ENCODE measurements around the gene SALL3. TPM values are rescaled to one million over a fixed set of nuclear protein-coding genes. Genes with fewer than 3 reads are reported as not detected.
"Not testable (repeated sequence)": the region's sequence is repeated elsewhere in the genome, so short reads cannot be mapped to it uniquely, and the experiment has no call there.

Gene SALL3
- total RNA-seq, 1 donor from 2014 or later, result 7.7 TPM

- FAIRE-seq, result no peak
- Histone ChIP-seq H3K4me1 (ENCODE audit: insufficient read depth, low read length) (no peaks in the 10 kb centered on the region), H3K79me2 (ENCODE audit: insufficient read depth, low read length) (no peaks in the 10 kb centered on the region), H4K20me1 (ENCODE audit: insufficient read depth, low read length) (no peaks in the 10 kb centered on the region), H2AFZ (ENCODE audit: low read depth, low read length) (no peak overlapping the region), H3K9me3 (ENCODE audit: insufficient read depth, low read depth, low read length) (no peaks in the 10 kb centered on the region), H3K9ac (ENCODE audit: low read length) (no peak overlapping the region), H3K36me3 (ENCODE audit: insufficient read depth, low read length) (no peaks in the 10 kb centered on the region), H3K4me3 (ENCODE audit: insufficient read depth, low read depth, low read length) (no peak overlapping the region), H3K27ac (ENCODE audit: low read depth, low read length) (no peak overlapping the region), H3K27me3 (ENCODE audit: insufficient read depth, low read length) (no peaks in the 10 kb centered on the region), H3K4me2 (ENCODE audit: low read length) (no peak overlapping the region)
- no peak overlapping the region for H3K4me3 Mint-ChIP-seq (ENCODE audit: unreplicated experiment)
- H3K27me3 Mint-ChIP-seq (ENCODE audit: low read depth, unreplicated experiment), result no peaks in the 10 kb centered on the region
- peaks cover 1% of the 10 kb centered on the region for H3K4me1 Mint-ChIP-seq (ENCODE audit: low read depth, unreplicated experiment)
- H3K36me3 Mint-ChIP-seq (ENCODE audit: low read depth, unreplicated experiment), result no peaks in the 10 kb centered on the region
- H3K27ac Mint-ChIP-seq (ENCODE audit: unreplicated experiment), result no peak overlapping the region
- DNase-seq (ENCODE audit: low read depth), result no peak
- TF ChIP-seq CTCF (IDR thresholded peaks at IDR 0.05; ENCODE audit: insufficient read depth, low read depth, low read length), result no peak
- TF ChIP-seq EZH2 (IDR thresholded peaks at IDR 0.05; ENCODE audit: insufficient read depth, low read length), result no peak
- peaks cover 17% of the 10 kb centered on the region for H3K9me3 Mint-ChIP-seq (ENCODE audit: unreplicated experiment)
Measured at GRCh38 chr18:78937166-78937565, 42.5 kb upstream of the SALL3 start.

GRCh38 chr18:78939105-78939504 is 40.5 kb upstream of the SALL3 start:
- DNase-seq (ENCODE audit: low read depth) (peak; percentile 3), FAIRE-seq (no peak)
- Histone ChIP-seq H3K9me3 (ENCODE audit: insufficient read depth, low read depth, low read length) (no peaks in the 10 kb centered on the region), H4K20me1 (ENCODE audit: insufficient read depth, low read length) (no peaks in the 10 kb centered on the region), H3K4me3 (ENCODE audit: insufficient read depth, low read depth, low read length) (no peak overlapping the region), H3K4me1 (ENCODE audit: insufficient read depth, low read length) (no peaks in the 10 kb centered on the region), H3K4me2 (ENCODE audit: low read length) (no peak overlapping the region), H3K9ac (ENCODE audit: low read length) (no peak overlapping the region), H3K27me3 (ENCODE audit: insufficient read depth, low read length) (no peaks in the 10 kb centered on the region), H3K27ac (ENCODE audit: low read depth, low read length) (no peak overlapping the region), H3K36me3 (ENCODE audit: insufficient read depth, low read length) (no peaks in the 10 kb centered on the region), H2AFZ (ENCODE audit: low read depth, low read length) (no peak overlapping the region), H3K79me2 (ENCODE audit: insufficient read depth, low read length) (no peaks in the 10 kb centered on the region)
- no peaks in the 10 kb centered on the region for H3K36me3 Mint-ChIP-seq (ENCODE audit: low read depth, unreplicated experiment)
- no peaks in the 10 kb centered on the region for H3K27me3 Mint-ChIP-seq (ENCODE audit: low read depth, unreplicated experiment)
- H3K4me1 Mint-ChIP-seq (ENCODE audit: low read depth, unreplicated experiment), result peaks cover 1% of the 10 kb centered on the region
- H3K27ac Mint-ChIP-seq (ENCODE audit: unreplicated experiment), result no peak overlapping the region
- H3K9me3 Mint-ChIP-seq (ENCODE audit: unreplicated experiment), result peaks cover 15% of the 10 kb centered on the region
- H3K4me3 Mint-ChIP-seq (ENCODE audit: unreplicated experiment), result no peak overlapping the region
- TF ChIP-seq CTCF (IDR thresholded peaks at IDR 0.05; ENCODE audit: insufficient read depth, low read depth, low read length), result no peak
- TF ChIP-seq EZH2 (IDR thresholded peaks at IDR 0.05; ENCODE audit: insufficient read depth, low read length), result no peak

- Histone ChIP-seq H3K79me2 (ENCODE audit: insufficient read depth, low read length) (no peaks in the 10 kb centered on the region), H2AFZ (ENCODE audit: low read depth, low read length) (no peak overlapping the region), H3K4me3 (ENCODE audit: insufficient read depth, low read depth, low read length) (no peak overlapping the region), H3K27me3 (ENCODE audit: insufficient read depth, low read length) (no peaks in the 10 kb centered on the region), H3K4me2 (ENCODE audit: low read length) (no peak overlapping the region), H3K4me1 (ENCODE audit: insufficient read depth, low read length) (no peaks in the 10 kb centered on the region), H3K9ac (ENCODE audit: low read length) (no peak overlapping the region), H3K9me3 (ENCODE audit: insufficient read depth, low read depth, low read length) (no peaks in the 10 kb centered on the region), H3K27ac (ENCODE audit: low read depth, low read length) (no peak overlapping the region), H4K20me1 (ENCODE audit: insufficient read depth, low read length) (no peaks in the 10 kb centered on the region), H3K36me3 (ENCODE audit: insufficient read depth, low read length) (no peaks in the 10 kb centered on the region)
- Mint-ChIP-seq H3K4me3 (ENCODE audit: unreplicated experiment) (no peak overlapping the region), H3K27me3 (ENCODE audit: low read depth, unreplicated experiment) (no peaks in the 10 kb centered on the region), H3K27ac (ENCODE audit: unreplicated experiment) (no peak overlapping the region), H3K36me3 (ENCODE audit: low read depth, unreplicated experiment) (no peaks in the 10 kb centered on the region), H3K9me3 (ENCODE audit: unreplicated experiment) (peaks cover 15% of the 10 kb centered on the region), H3K4me1 (ENCODE audit: low read depth, unreplicated experiment) (peaks cover 1% of the 10 kb centered on the region)
- no peak for FAIRE-seq
- no peak for TF ChIP-seq EZH2 (IDR thresholded peaks at IDR 0.05; ENCODE audit: insufficient read depth, low read length)
- no peak for TF ChIP-seq CTCF (IDR thresholded peaks at IDR 0.05; ENCODE audit: insufficient read depth, low read depth, low read length)
- DNase-seq (ENCODE audit: low read depth), result no peak
Measured at GRCh38 chr18:78939734-78940494, 39.7 kb upstream of the SALL3 start.

- not testable (repeated sequence) for H3K4me2 ChIP-seq (ENCODE audit: low read length); H4K20me1 ChIP-seq (ENCODE audit: insufficient read depth, low read length); H3K79me2 ChIP-seq (ENCODE audit: insufficient read depth, low read length); H3K27me3 ChIP-seq (ENCODE audit: insufficient read depth, low read length); H3K9me3 ChIP-seq (ENCODE audit: insufficient read depth, low read depth, low read length); H3K4me1 ChIP-seq (ENCODE audit: insufficient read depth, low read length); H3K4me3 Mint-ChIP-seq (ENCODE audit: unreplicated experiment); H3K4me1 Mint-ChIP-seq (ENCODE audit: low read depth, unreplicated experiment); H3K4me3 ChIP-seq (ENCODE audit: insufficient read depth, low read depth, low read length); H3K9ac ChIP-seq (ENCODE audit: low read length); DNase-seq (ENCODE audit: low read depth); FAIRE-seq; H2AFZ ChIP-seq (ENCODE audit: low read depth, low read length); H3K27me3 Mint-ChIP-seq (ENCODE audit: low read depth, unreplicated experiment); H3K36me3 Mint-ChIP-seq (ENCODE audit: low read depth, unreplicated experiment); H3K27ac Mint-ChIP-seq (ENCODE audit: unreplicated experiment); H3K27ac ChIP-seq (ENCODE audit: low read depth, low read length); H3K36me3 ChIP-seq (ENCODE audit: insufficient read depth, low read length)
- peaks cover 13% of the 10 kb centered on the region for H3K9me3 Mint-ChIP-seq (ENCODE audit: unreplicated experiment)
Measured at GRCh38 chr18:78942236-78942635, 37.4 kb upstream of the SALL3 start.

All from astrocyte (in vitro differentiated cells and primary cell).